ENCODE measurements around the gene CRYBA4.

Gene CRYBA4

GRCh38 chr22:26619510-26619909 is 2.3 kb upstream of the CRYBA4 start:
- no peak overlapping the region for H3K4me3 ChIP-seq (ENCODE audit: low read depth, low read length)
- H3K27ac ChIP-seq, result no peak overlapping the region
- in situ Hi-C loops (cut with HindIII; ENCODE audit: low pct_ligation_motif_present, low sequenced_read_pairs), result no loop called here
- H3K36me3 ChIP-seq (replicated peaks), result no peaks in the 10 kb centered on the region
- H3K27me3 ChIP-seq (replicated peaks), result no peaks in the 10 kb centered on the region
- no peak for TF ChIP-seq CTCF (IDR thresholded peaks at IDR 0.05; ENCODE audit: low read depth, low read length, missing control alignments)
- DNase-seq, result no peak

GRCh38 chr22:26620197-26620596 is 1.6 kb upstream of the CRYBA4 start:
- DNase-seq, result no peak
- no peak overlapping the region for H3K4me3 ChIP-seq (ENCODE audit: low read depth, low read length)
- no peaks in the 10 kb centered on the region for H3K36me3 ChIP-seq (replicated peaks)
- H3K27me3 ChIP-seq (replicated peaks), result no peaks in the 10 kb centered on the region
- H3K27ac ChIP-seq, result no peak overlapping the region
- TF ChIP-seq CTCF (IDR thresholded peaks at IDR 0.05; ENCODE audit: low read depth, low read length, missing control alignments), result no peak
- in situ Hi-C loops (cut with HindIII; ENCODE audit: low pct_ligation_motif_present, low sequenced_read_pairs), result no loop called here

GRCh38 chr22:26623984-26624383 is 2.2 kb downstream of the CRYBA4 start:
- H3K4me3 ChIP-seq (ENCODE audit: low read depth, low read length), result no peak overlapping the region
- DNase-seq, result no peak
- no peaks in the 10 kb centered on the region for H3K27me3 ChIP-seq (replicated peaks)
- in situ Hi-C loops (cut with HindIII; ENCODE audit: low pct_ligation_motif_present, low sequenced_read_pairs), result no loop called here
- no peak overlapping the region for H3K27ac ChIP-seq
- no peak for TF ChIP-seq CTCF (IDR thresholded peaks at IDR 0.05; ENCODE audit: low read depth, low read length, missing control alignments)
- H3K36me3 ChIP-seq (replicated peaks), result no peaks in the 10 kb centered on the region

DNA sequence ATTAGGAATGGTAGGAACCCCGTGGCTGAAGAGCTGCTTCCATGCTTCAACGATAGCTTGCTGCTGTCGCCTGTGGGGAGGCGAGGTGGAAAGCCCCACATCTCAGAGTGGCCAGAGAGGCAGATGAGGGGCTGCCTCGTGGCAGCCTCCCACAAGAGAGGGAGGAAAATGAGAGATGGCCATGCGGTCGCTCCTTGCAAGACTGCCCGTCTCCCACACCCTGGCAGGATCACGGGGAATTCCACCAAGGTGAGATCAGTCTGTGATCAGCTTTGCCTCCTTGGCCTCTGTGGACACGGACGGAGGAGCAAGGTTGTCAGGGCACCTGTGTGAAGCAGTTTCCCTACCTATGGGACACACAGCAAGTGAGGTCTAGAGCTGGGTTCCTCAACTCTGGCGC is 3.0 kb downstream of the CRYBA4 start:
- no peaks in the 10 kb centered on the region for H3K36me3 ChIP-seq (replicated peaks)
- no peak overlapping the region for H3K4me3 ChIP-seq (ENCODE audit: low read depth, low read length)
- H3K27ac ChIP-seq, result no peak overlapping the region
- in situ Hi-C loops (cut with HindIII; ENCODE audit: low pct_ligation_motif_present, low sequenced_read_pairs), result no loop called here
- no peaks in the 10 kb centered on the region for H3K27me3 ChIP-seq (replicated peaks)
- no peak for DNase-seq
- TF ChIP-seq CTCF (IDR thresholded peaks at IDR 0.05; ENCODE audit: low read depth, low read length, missing control alignments), result no peak

DNA sequence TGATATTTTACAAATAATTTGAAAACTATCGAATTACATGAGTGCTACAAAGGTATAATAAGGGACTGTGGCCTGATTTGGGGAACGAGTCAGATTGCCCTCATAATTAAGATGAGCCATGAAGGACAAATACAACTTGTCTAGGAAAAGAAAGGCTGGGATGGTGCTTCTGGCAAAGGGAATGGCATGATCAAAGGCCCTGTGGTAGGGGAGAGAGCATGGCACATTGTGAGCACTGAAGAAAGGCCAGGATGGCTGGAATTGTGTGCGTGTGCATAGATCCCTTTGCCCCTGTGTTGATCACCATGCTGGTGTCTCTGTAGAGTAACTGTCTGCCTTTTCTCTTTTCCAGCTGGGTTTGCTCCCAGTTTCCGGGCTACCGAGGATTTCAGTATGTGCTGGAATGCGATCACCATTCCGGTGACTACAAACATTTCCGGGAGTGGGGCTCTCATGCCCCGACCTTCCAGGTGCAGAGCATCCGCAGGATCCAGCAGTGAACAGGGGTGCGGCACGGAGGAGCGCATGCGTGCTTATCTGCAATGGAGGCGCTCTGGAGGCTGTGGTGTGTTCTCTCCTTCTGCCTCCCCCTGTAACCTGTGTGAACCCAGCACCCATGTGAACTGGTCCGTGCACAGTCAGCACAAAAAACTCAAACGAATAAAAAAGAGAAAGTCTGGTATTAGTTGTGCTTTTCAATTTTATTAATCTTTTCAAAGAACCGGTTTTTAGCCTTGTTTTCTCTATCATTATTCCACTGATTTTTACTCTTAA is 8.4 kb downstream of the CRYBA4 start:
- no peak overlapping the region for H3K27ac ChIP-seq
- TF ChIP-seq CTCF (IDR thresholded peaks at IDR 0.05; ENCODE audit: low read depth, low read length, missing control alignments), result no peak
- in situ Hi-C loops (cut with HindIII; ENCODE audit: low pct_ligation_motif_present, low sequenced_read_pairs), result no loop called here
- DNase-seq, result no peak
- H3K36me3 ChIP-seq (replicated peaks), result no peaks in the 10 kb centered on the region
- H3K27me3 ChIP-seq (replicated peaks), result no peaks in the 10 kb centered on the region
- H3K4me3 ChIP-seq (ENCODE audit: low read depth, low read length), result no peak overlapping the region

DNA sequence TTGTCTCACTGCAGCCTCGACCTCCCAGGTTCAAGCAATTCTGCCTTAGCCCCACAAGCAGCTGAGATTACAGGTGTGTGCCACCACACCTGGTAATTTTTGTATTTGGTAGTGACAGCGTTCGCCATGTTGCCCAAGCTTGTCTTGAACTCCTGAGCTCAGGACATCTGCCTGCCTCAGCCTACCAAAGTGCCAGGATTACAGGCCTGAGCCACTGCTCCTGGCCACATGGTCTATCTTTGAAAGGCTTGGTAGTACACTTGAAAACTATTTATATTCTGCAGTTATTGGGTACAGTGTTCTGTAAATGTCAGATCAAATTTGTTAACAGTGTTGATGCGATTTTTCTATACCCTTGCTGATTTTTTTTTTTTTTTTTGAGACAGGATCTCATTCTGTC is 9.5 kb downstream of the CRYBA4 start:
- Histone ChIP-seq H3K27me3 (replicated peaks) (no peaks in the 10 kb centered on the region), H3K36me3 (replicated peaks) (no peaks in the 10 kb centered on the region), H3K4me3 (ENCODE audit: low read depth, low read length) (no peak overlapping the region), H3K27ac (no peak overlapping the region)
- in situ Hi-C loops (cut with HindIII; ENCODE audit: low pct_ligation_motif_present, low sequenced_read_pairs), result no loop called here
- no peak for DNase-seq
- TF ChIP-seq CTCF (IDR thresholded peaks at IDR 0.05; ENCODE audit: low read depth, low read length, missing control alignments), result no peak
